GM21786 (cell line): Measurements from ENCODE around the gene CMBL.
"Not testable (repeated sequence)": the region's sequence is repeated elsewhere in the genome, so short reads cannot be mapped to it uniquely, and the experiment has no call there.

ENCODE experiments used
- ATAC-seq: cut with Tn5 transposase; IDR thresholded peaks from one replicate; pipeline ENCODE4 v1.9.1; 2021; ENCODE audit not compliant: unreplicated experiment

Gene CMBL

GRCh38 chr5:10286862-10287227, 20.9 kb downstream of the CMBL start:
- no peak for ATAC-seq

DNA sequence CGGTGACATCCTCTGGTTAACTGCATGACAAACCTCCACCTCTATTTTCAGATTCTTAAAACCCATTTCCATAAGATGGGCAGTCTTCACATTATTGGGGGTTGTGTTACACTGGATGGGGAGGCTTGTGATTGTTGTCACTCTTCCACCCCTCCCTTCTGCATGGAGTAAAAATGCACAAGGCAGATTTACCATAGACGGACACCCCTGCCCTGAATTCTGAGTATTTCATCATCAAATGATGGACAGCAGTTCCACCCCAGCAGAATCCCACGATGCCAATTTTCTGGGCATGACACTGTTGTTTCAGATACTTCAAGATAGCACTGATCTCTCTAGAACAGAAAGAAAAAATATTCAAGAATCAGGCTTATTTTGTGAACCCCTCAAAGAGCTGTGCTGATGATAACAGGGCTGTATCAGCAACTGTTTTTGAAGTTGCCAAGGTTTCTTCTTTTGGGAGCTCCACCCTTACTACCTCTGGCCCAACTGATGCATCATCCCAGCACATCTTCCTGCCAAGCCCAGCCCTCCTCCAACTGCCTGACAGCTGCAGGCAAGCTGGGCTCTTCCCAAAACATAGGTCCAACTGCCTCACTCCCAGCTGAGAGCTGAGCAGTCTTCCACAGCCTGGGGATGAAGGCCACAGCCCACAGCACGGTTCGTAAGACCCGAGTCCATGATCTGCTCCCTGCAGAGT, 21.4 kb downstream of the CMBL start:
- ATAC-seq, result no peak

DNA sequence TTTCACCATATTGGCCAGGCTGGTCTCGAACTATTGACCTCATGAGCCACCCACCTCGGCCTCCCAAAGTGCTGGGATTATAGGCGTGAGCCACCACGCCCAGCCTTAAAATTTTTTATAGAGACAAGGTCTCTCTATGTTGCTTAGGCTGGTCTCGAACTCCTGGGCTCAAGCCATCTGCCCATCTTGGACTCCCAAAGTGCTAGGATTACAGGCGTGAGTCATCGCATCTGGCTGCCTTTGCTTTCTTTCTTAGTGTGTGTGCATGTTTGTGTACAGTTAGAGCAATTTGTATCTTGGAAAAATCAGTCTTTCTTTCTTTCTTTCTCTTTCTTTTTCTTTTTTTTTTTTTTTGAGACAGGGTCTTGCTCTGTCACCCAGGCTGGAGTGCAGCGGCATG, 22.3 kb downstream of the CMBL start:
- not testable (repeated sequence) for ATAC-seq

DNA sequence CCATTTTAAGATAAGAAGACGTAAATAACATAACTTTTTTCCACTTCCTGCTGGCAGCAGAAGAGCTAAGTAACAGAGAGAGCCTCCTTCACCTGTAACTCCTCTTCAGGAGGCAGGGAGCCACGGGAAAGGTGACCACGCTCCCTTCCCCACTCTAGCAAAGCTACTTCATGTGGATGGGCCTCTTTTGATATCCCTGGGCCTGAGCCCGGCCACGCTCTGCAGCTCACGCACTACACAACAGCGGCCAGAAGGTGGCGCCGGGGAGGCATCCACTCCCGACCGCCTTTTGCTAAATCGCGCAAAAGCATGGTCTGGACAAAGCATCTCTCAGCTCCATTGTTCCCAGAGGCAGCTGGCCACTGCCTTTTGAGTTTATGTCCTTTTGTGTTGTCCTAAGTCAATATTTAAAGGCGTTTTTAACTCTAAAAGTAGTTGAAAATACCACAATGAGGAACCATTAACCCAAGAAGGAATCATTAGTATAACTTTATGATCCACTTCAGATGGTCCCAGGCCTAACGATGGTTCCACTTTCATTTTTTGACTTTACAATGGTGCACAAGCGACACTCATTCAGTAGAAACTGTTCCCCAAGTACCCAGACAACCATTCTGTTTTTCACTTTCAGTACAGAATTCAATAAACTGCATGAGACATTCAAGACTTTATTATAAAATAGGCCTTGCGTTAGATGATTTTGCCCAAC, 23.6 kb downstream of the CMBL start:
- ATAC-seq, result peak; percentile 92

DNA sequence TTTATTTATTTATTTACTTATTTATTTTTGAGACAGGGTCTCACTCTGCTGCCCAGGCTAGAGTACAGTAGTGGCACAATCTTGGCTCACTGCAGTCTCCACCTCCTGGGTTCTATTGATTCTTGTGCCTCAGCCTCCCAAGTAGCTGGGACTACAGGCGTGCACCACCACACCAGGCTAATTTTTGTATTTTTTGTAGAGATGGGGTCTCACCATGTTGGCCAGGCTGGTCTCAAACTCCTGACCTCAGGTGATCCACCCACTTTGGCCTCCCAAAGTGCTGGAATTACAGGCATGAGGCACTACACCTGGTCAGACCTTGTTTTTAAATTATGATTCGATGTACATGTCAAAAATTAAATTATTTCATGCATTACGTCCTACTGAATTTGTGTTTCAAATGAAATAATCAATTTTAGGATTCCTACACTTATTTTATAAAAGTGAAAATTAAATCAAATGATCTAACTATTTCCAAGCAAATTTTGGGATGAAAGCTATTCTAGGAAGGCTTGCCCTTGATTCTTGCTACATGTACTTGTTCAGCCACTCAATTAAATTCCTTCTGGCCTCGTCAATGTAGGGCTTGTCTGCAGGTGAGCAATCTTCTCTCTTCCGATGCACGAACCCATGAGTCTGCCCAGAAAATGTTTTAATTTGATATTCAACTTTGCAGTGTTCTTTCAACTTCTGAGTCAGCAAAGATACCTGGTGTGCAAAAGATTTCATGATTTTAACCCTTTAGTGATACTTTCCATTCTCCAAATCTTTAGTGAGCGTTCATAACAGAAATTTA, 27.6 kb downstream of the CMBL start:
- no peak for ATAC-seq

GRCh38 chr5:10279328-10279727, 28.4 kb downstream of the CMBL start:
- no peak for ATAC-seq

- ATAC-seq, result no peak
Measured at GRCh38 chr5:10278658-10279279, 28.9 kb downstream of the CMBL start.

DNA sequence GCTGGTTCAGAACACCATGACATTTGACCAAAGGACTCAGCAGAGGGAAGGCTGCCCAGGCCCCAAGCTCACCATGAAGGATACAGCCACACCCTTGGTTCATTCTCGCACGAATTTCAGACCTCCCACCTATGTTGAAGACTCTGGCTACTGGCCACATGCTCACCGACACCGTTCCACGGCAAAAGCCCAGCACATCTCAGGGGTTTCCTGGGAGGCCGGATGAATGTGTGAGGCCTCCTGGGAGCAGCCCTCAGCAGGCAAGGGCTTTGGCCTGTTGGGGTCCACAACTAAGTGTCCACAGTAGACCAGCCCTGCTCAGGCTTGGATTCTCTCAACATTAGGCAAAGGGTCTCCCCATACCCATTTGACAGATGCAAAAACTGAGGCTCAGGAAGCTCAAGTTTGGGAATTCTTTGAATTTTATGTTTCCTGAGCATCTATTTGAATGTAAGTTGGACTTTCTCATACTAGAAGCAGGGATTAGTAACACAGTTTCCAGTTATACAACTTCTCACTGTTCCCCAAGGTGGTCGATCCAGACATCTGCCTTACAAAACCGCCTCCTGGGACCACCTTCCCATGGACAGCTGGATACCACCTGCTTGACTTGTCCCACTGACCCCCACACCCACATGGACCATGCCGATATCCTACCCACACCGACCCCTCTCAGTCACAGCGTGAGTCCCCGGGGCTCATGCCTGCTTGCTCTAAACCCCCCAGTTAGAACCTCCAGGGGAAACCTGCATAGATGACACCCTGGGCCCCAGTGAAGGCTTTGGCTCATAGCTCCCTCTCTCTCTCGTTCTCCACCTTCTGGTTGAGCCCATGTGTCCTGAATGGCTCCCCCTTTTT, 29.7 kb downstream of the CMBL start:
- ATAC-seq, result no peak

DNA sequence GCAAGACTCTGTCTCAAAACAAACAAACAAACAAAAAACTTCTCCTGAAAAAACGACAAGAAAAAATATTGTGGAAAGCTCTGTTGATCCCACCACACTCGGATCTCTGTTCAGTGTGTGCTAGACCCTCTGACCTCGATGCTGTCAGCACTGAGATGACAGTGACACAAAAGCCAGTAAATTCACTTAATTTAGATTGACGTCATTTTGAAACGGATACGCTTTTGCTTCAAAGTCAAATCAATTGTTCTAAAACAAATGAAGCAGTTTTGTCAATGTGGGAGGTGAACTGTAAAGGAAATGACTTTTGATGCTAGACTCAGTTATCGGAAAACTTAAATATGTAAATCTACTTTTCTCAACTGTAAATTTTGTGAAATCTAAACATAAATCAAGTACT, 31.0 kb downstream of the CMBL start:
- ATAC-seq, result no peak

GRCh38 chr5:10275991-10276390, 31.7 kb downstream of the CMBL start:
- no peak for ATAC-seq

- no peak for ATAC-seq
Measured at GRCh38 chr5:10275460-10275859, 32.2 kb downstream of the CMBL start.

GRCh38 chr5:10272875-10273209, 34.9 kb downstream of the CMBL start:
- not testable (repeated sequence) for ATAC-seq

- ATAC-seq, result no peak
Measured at GRCh38 chr5:10272053-10272874, 35.4 kb downstream of the CMBL start.

- no peak for ATAC-seq
Measured at GRCh38 chr5:10268100-10268499, 39.6 kb downstream of the CMBL start.

GRCh38 chr5:10266839-10267238, 40.9 kb downstream of the CMBL start:
- no peak for ATAC-seq

DNA sequence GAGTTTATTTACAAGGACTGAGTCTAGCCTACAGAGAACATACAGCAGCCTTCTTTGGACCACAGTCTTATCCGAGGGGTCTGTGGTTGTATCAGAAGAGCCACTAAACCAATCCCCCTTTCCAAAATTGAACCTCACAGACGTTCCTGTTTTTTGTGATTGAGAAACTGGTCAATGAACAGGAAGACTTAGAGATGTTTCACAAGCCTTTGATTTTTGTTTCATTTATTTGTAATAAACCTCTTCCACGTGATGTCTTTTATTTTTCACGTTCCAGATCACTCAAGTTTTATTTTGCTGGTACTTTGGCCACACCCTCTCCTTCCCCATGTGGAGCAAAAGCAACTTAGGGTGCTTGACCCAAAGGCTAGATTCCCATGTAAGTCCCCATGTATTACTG, 41.6 kb downstream of the CMBL start:
- ATAC-seq, result no peak

DNA sequence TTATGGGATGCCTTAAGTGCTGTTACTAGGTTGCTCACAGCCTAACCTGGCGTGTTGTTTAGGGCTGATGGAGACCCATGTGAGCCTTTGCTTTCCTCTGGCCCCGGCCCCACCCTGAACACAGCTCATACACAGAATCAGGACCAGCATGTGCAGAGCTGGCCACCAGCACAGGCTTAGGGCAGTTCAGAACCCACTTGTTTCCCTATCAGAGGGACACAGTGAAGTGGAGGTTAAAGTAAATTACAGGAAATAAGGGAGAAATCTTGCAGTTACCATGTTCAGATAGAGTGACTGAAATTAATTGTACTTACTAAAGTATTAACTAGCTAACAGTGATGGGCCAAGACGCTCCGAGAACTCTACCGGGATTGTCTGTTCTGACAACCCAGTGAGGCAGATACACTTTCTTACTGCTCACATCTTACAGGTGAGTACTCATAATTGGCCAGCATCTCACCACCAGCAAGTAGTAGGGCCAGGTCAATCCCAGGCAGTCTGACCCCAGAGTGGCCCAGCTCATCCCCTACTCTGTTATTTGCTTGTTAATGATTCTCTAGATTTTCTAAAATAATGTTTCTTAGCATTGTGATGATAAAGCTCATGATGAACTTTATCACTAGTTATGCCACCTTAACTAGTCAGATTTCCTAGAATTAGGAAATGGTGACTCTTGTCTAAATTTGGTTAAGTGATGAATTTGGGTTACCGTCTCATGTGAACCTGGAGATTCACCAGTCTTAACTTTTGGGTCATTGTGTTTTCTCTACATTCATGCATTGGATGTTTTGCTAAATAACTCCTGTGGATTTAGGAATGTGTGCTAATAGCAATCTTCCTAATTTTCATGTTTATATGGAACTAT, 42.2 kb downstream of the CMBL start:
- no peak for ATAC-seq

DNA sequence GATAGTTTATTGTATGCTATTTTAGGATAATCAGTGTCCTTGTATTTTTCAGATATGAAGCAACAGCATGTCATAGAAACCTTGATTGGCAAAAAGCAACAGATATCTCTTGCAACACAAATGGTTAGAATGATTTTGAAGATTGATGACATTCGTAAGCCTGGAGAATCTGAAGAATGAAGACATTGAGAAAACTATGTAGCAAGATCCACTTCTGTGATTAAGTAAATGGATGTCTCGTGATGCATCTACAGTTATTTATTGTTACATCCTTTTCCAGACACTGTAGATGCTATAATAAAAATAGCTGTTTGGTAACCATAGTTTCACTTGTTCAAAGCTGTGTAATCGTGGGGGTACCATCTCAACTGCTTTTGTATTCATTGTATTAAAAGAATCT, 43.1 kb downstream of the CMBL start:
- no peak for ATAC-seq

DNA sequence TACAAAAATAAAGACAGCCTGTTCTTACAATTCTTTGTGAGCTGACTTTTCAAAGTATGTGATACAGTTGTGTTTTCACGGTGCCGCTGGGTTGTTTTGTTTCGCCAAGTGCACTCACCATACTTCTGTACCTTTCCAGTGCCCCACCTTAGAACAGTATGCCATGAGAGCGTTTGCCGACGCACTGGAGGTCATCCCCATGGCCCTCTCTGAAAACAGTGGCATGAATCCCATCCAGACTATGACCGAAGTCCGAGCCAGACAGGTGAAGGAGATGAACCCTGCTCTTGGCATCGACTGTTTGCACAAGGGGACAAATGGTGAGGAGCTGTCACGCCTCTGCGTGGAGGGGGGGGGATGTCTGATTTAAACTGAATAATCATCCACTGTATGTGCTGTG, 44.7 kb downstream of the CMBL start:
- ATAC-seq, result no peak
